ENCODE results near the gene BACE1-AS.
"Not testable (repeated sequence)": the region's sequence is repeated elsewhere in the genome, so short reads cannot be mapped to it uniquely, and the experiment has no call there.

BACE1-AS gene

GRCh38 chr11:117290809-117291396, at the start of gene BACE1-AS:
Gene BACE1-AS, plus strand, starts transcription at chr11:117291346.
- no peak for DNase-seq (ENCODE audit: low spot score)

- peak; percentile 66 for DNase-seq (ENCODE audit: low spot score)
These were observed 42.8 kb upstream of the BACE1-AS start for GRCh38 chr11:117248341-117248740.

GRCh38 chr11:117249571-117249970, 41.6 kb upstream of the BACE1-AS start:
- DNase-seq (ENCODE audit: low spot score) = no peak

- DNase-seq (ENCODE audit: low spot score) = no peak
These were observed 39.6 kb upstream of the BACE1-AS start for GRCh38 chr11:117251506-117251905.

GRCh38 chr11:117255966-117256365, 35.2 kb upstream of the BACE1-AS start:
- DNase-seq (ENCODE audit: low spot score) = no peak

GRCh38 chr11:117256573-117256972, 34.6 kb upstream of the BACE1-AS start:
- no peak for DNase-seq (ENCODE audit: low spot score)

- DNase-seq (ENCODE audit: low spot score) = no peak
These were observed 32.6 kb upstream of the BACE1-AS start for GRCh38 chr11:117258576-117258975.

GRCh38 chr11:117259417-117259816, 31.7 kb upstream of the BACE1-AS start:
- no peak for DNase-seq (ENCODE audit: low spot score)

GRCh38 chr11:117264624-117265323, 26.4 kb upstream of the BACE1-AS start:
- not testable (repeated sequence) for DNase-seq (ENCODE audit: low spot score)

- DNase-seq (ENCODE audit: low spot score) = no peak
These were observed 25.4 kb upstream of the BACE1-AS start for GRCh38 chr11:117265745-117266144.

GRCh38 chr11:117269856-117270255, 21.3 kb upstream of the BACE1-AS start:
- DNase-seq (ENCODE audit: low spot score) = no peak

- no peak for DNase-seq (ENCODE audit: low spot score)
These were observed 19.9 kb upstream of the BACE1-AS start for GRCh38 chr11:117271208-117271607.

- not testable (repeated sequence) for DNase-seq (ENCODE audit: low spot score)
These were observed 19.0 kb upstream of the BACE1-AS start for GRCh38 chr11:117272175-117272574.

- no peak for DNase-seq (ENCODE audit: low spot score)
These were observed 17.4 kb upstream of the BACE1-AS start for GRCh38 chr11:117273550-117274289.

GRCh38 chr11:117278347-117278746, 12.8 kb upstream of the BACE1-AS start:
- DNase-seq (ENCODE audit: low spot score) = no peak

- DNase-seq (ENCODE audit: low spot score) = no peak
These were observed 11.3 kb upstream of the BACE1-AS start for GRCh38 chr11:117279711-117280376.

- DNase-seq (ENCODE audit: low spot score) = no peak
These were observed 10.0 kb upstream of the BACE1-AS start for GRCh38 chr11:117281159-117281558.

GRCh38 chr11:117281869-117282268, 9.3 kb upstream of the BACE1-AS start:
- no peak for DNase-seq (ENCODE audit: low spot score)

- DNase-seq (ENCODE audit: low spot score) = no peak
These were observed 8.2 kb upstream of the BACE1-AS start for GRCh38 chr11:117282956-117283355.

GRCh38 chr11:117284053-117284452, 7.1 kb upstream of the BACE1-AS start:
- no peak for DNase-seq (ENCODE audit: low spot score)

- no peak for DNase-seq (ENCODE audit: low spot score)
These were observed 4.6 kb upstream of the BACE1-AS start for GRCh38 chr11:117286588-117286987.

GRCh38 chr11:117287668-117288067, 3.5 kb upstream of the BACE1-AS start:
- no peak for DNase-seq (ENCODE audit: low spot score)

GRCh38 chr11:117289795-117290194, 1.4 kb upstream of the BACE1-AS start:
- no peak for DNase-seq (ENCODE audit: low spot score)
